ENCODE results near the gene BMPR1A. TPM values are rescaled to one million over a fixed set of nuclear protein-coding genes. Genes with fewer than 3 reads are reported as not detected.

The BMPR1A gene
- polyA plus RNA-seq, 3 donors = 0.25 to 0.67 (median 0.61) TPM

- no peak overlapping the region for H2AFZ ChIP-seq (ENCODE audit: insufficient read depth, low read depth, low read length, poor library complexity, severe bottlenecking)
- H3K4me2 ChIP-seq (replicated peaks; ENCODE audit: extremely low read depth, low read length, poor library complexity, severe bottlenecking) = no peak overlapping the region
- no peak overlapping the region for H3K27ac Mint-ChIP-seq
These were observed 3.4 kb upstream of the BMPR1A start for GRCh38 chr10:86753051-86753450.

DNA sequence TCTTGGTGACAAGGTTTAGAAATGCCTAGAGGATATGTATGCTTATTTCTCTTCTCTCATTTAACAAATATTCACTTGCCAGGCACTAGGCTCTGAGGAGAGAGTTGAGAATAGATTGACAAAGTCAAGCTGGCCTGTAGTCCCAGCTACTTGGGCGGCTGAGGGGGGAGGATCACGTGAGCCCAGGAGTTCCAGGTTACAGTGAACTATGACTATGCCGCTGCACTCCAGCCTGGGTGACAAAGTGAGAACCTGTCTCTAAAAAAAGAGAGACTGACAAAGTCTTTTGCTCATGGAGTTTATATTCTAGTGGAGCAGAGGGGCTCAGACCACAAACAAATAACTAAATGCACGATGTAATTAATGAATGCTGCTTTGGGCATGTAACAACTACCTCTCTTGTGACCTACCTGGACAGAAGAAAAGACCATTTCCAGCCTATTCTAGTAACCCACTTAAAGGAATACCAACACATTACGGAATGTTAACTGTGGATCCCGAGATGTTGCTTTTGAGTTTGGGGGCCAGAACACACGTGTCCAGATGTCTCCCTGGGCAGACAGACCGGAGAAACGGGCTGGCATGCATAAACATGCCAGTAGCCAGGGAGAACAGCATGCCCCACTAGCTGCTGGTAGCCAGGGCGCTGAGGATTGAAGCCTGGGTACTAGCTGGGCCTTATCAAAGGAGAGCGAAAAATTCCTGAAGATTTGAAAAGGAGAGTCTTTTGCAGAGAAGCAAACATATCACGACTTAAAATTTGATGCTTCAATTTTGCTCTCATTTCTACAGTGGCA lies 2.6 kb upstream of the BMPR1A start:
- peaks cover 3 to 7% of the 10 kb centered on the region in 2 donors for H3K9me3 ChIP-seq (replicated peaks in 1 of 2; ENCODE audit: control insufficient read depth in 1 of 2, insufficient read depth in 1 of 2, low read length in 2 of 2)
- no peak overlapping the region for H3K9ac ChIP-seq (ENCODE audit: insufficient read depth, low read length, poor library complexity, severe bottlenecking)
- H2AFZ ChIP-seq (ENCODE audit: insufficient read depth, low read depth, low read length, poor library complexity, severe bottlenecking) = no peak overlapping the region
- peaks cover 38 to 51% of the 10 kb centered on the region in 2 donors for H3K27me3 ChIP-seq (ENCODE audit: control insufficient read depth in 2 of 2, insufficient read depth in 2 of 2, low read length in 2 of 2)
- Mint-ChIP-seq H3K36me3 (peaks cover 2 to 6% of the 10 kb centered on the region in 2 donors), H3K4me3 (peak overlapping the region in 1 of 2 donors; percentile 90), H3K27ac (peak overlapping the region in 1 of 7 donors; percentile 24), H3K27me3 (ENCODE audit: low read depth in 3 of 3) (peaks cover 53 to 65% (median 54%) of the 10 kb centered on the region in 3 donors), H3K9me3 (peaks cover 0 to 15% (median 7%) of the 10 kb centered on the region in 7 donors), H3K4me1 (peaks cover 12% of the 10 kb centered on the region)
- H4K20me1 ChIP-seq (ENCODE audit: insufficient read depth, low read length) = no peaks in the 10 kb centered on the region
- 92% methylated on average over 10 of the region's 12 CpGs for WGBS (ENCODE audit: insufficient coverage)
- no peak overlapping the region for H3K27ac ChIP-seq (ENCODE audit: low read depth in 1 of 2, low read length in 2 of 2)
- intact Hi-C loops (cut with micrococcal nuclease) = no loop called here
- H3K79me2 ChIP-seq (ENCODE audit: insufficient read depth, low read length) = no peaks in the 10 kb centered on the region
- no peak overlapping the region for H3K4me3 ChIP-seq (replicated peaks in 1 of 3; ENCODE audit: low read depth in 2 of 3, low read length in 3 of 3)
- H3K36me3 ChIP-seq (replicated peaks in 1 of 2; ENCODE audit: control insufficient read depth in 1 of 2, insufficient read depth in 2 of 2, low read length in 2 of 2) = no peaks in the 10 kb centered on the region
- TF ChIP-seq, protein P1, sequence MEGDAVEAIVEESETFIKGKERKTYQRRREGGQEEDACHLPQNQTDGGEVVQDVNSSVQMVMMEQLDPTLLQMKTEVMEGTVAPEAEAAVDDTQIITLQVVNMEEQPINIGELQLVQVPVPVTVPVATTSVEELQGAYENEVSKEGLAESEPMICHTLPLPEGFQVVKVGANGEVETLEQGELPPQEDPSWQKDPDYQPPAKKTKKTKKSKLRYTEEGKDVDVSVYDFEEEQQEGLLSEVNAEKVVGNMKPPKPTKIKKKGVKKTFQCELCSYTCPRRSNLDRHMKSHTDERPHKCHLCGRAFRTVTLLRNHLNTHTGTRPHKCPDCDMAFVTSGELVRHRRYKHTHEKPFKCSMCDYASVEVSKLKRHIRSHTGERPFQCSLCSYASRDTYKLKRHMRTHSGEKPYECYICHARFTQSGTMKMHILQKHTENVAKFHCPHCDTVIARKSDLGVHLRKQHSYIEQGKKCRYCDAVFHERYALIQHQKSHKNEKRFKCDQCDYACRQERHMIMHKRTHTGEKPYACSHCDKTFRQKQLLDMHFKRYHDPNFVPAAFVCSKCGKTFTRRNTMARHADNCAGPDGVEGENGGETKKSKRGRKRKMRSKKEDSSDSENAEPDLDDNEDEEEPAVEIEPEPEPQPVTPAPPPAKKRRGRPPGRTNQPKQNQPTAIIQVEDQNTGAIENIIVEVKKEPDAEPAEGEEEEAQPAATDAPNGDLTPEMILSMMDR (IDR thresholded peaks at IDR 0.05) = no peak
- no peak overlapping the region for H3K4me2 ChIP-seq (replicated peaks; ENCODE audit: extremely low read depth, low read length, poor library complexity, severe bottlenecking)
- H3K4me1 ChIP-seq (ENCODE audit: control insufficient read depth in 1 of 2, insufficient read depth in 2 of 2, low read length in 2 of 2) = peaks cover 13 to 17% of the 10 kb centered on the region in 2 donors
- no peak for DNase-seq

More at GRCh38 chr10:86753051-86753450, 3.4 kb upstream of the BMPR1A start:
- TF ChIP-seq, protein P1 (IDR thresholded peaks at IDR 0.05) = no peak
- H3K9me3 ChIP-seq (replicated peaks in 1 of 2; ENCODE audit: control insufficient read depth in 1 of 2, insufficient read depth in 1 of 2, low read length in 2 of 2) = peaks cover 3 to 7% of the 10 kb centered on the region in 2 donors
- H3K27ac ChIP-seq (ENCODE audit: low read depth in 1 of 2, low read length in 2 of 2) = no peak overlapping the region
- H3K27me3 ChIP-seq (ENCODE audit: control insufficient read depth in 2 of 2, insufficient read depth in 2 of 2, low read length in 2 of 2) = peaks cover 30 to 45% of the 10 kb centered on the region in 2 donors
- peaks cover 0 to 14% (median 7%) of the 10 kb centered on the region in 7 donors for H3K9me3 Mint-ChIP-seq
- H3K36me3 Mint-ChIP-seq = peaks cover 2 to 6% of the 10 kb centered on the region in 2 donors
- H3K4me1 Mint-ChIP-seq = peaks cover 11% of the 10 kb centered on the region
- no peak overlapping the region for H3K4me3 ChIP-seq (replicated peaks in 1 of 3; ENCODE audit: low read depth in 2 of 3, low read length in 3 of 3)
- no peak overlapping the region for H3K9ac ChIP-seq (ENCODE audit: insufficient read depth, low read length, poor library complexity, severe bottlenecking)
- DNase-seq = no peak
- intact Hi-C loops (cut with micrococcal nuclease) = no loop called here
- WGBS (ENCODE audit: insufficient coverage) = no CpG with 5 or more reads among the region's 2 CpGs
- H4K20me1 ChIP-seq (ENCODE audit: insufficient read depth, low read length) = no peaks in the 10 kb centered on the region
- peak overlapping the region in 1 of 2 donors; percentile 39 for H3K4me3 Mint-ChIP-seq
- H3K4me1 ChIP-seq (ENCODE audit: control insufficient read depth in 1 of 2, insufficient read depth in 2 of 2, low read length in 2 of 2) = peaks cover 13 to 17% of the 10 kb centered on the region in 2 donors
- peaks cover 45 to 60% (median 46%) of the 10 kb centered on the region in 3 donors for H3K27me3 Mint-ChIP-seq (ENCODE audit: low read depth in 3 of 3)
- H3K36me3 ChIP-seq (replicated peaks in 1 of 2; ENCODE audit: control insufficient read depth in 1 of 2, insufficient read depth in 2 of 2, low read length in 2 of 2) = no peaks in the 10 kb centered on the region
- H3K79me2 ChIP-seq (ENCODE audit: insufficient read depth, low read length) = no peaks in the 10 kb centered on the region

Measured in CD14-positive monocyte (primary cell).